ENCODE data around the gene PRSS16.

DNA sequence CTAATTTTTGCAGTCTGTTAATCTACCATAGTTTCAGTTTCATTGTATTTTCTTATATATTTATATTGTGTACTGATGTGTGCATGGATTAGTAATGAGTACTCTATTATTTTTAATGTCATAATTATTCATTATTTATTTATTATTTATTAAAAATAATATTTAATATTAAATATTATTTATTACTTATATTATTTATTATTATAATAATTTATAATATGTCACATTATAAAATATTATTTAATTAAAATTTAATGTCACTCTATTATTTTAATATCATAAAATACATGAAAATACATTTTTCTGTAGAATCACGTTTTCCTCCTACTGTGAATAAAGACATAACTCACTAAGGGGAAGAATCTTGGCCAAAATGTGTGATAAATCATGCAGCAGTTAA lies 34.1 kb downstream of the PRSS16 start:
- TF ChIP-seq, protein P1, sequence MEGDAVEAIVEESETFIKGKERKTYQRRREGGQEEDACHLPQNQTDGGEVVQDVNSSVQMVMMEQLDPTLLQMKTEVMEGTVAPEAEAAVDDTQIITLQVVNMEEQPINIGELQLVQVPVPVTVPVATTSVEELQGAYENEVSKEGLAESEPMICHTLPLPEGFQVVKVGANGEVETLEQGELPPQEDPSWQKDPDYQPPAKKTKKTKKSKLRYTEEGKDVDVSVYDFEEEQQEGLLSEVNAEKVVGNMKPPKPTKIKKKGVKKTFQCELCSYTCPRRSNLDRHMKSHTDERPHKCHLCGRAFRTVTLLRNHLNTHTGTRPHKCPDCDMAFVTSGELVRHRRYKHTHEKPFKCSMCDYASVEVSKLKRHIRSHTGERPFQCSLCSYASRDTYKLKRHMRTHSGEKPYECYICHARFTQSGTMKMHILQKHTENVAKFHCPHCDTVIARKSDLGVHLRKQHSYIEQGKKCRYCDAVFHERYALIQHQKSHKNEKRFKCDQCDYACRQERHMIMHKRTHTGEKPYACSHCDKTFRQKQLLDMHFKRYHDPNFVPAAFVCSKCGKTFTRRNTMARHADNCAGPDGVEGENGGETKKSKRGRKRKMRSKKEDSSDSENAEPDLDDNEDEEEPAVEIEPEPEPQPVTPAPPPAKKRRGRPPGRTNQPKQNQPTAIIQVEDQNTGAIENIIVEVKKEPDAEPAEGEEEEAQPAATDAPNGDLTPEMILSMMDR (IDR thresholded peaks at IDR 0.05) = no peak
- TF ChIP-seq EP300 (IDR thresholded peaks at IDR 0.05) = no peak

Data from ovary (tissue), 3 donors.